ENCODE results near the gene DDX17.

GRCh38 chr22:38460426-38460840, 45.7 kb downstream of the DDX17 start:
- no peak for TF ChIP-seq ZNF263 (CRISPR knock-in tag; IDR thresholded peaks at IDR 0.05; ENCODE audit: low read depth)
- TF ChIP-seq CTCF (IDR thresholded peaks at IDR 0.05), result no peak
- TF ChIP-seq FOXJ3 (CRISPR knock-in tag; IDR thresholded peaks at IDR 0.05; ENCODE audit: borderline replicate concordance), result no peak

All from WTC11 (cell line).